Measurements from ENCODE around the gene KLHDC7B. TPM values are rescaled to one million over a fixed set of nuclear protein-coding genes. Genes with fewer than 3 reads are reported as not detected.

The KLHDC7B gene
- total RNA-seq, 1 donor from 2014 or later, result not detected

DNA sequence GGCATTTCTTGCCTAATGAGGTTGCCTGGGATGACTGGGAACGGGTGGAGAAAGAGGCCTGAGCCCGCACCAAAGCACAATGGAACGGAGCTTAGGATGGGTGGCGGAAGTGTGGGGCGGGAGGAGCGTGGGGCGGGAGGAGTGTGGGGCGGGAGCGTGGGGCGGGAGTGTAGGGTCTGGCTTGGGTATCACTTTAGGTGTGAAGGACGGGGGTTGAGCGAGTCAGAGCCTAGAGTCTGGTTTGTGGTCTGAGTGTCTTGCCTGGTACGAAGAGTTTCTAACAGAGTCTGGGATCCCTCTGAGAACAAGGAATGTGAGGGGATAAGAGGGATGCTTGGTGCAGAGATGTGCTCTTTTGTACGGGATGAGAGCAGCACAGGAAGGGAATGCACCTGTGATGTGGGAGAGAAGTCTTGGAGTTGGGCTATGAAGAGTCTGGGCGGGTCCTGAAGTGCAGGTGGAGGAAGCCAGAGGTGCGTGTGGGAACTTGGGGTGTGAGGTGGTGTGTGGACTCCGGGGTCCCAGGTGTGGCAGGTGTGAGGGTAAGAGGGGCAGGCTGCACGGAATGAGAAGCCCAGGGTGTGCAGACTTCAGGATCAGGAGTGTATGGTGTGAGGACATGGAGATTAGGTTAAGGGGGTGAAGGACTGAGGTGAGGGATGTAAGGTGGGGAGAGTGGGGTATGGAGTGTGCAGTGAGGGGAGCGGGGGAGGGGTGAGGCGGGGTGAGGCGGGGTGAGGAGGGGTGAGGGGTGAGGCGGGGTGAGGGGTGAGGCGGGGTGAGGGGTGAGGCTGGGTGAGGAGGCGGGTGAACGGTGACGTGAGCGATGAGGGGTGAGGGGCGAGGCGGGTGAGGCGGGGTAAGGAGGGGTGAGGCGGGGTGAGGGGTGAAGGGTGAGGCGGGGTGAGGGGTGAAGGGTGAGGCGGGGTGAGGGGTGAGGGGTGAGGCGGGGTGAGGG is 16.0 kb downstream of the KLHDC7B start:
- no peak for TF ChIP-seq CTCF (conservative IDR thresholded peaks at IDR 0.05)
- no peak for DNase-seq (ENCODE audit: extremely low spot score, unreplicated experiment)
- H3K4me3 Mint-ChIP-seq, result peak overlapping the region; percentile 73
- peaks cover 30% of the 10 kb centered on the region for H3K27me3 Mint-ChIP-seq
- H3K36me3 Mint-ChIP-seq, result no peaks in the 10 kb centered on the region
- H3K4me1 Mint-ChIP-seq (ENCODE audit: unreplicated experiment), result peaks cover 12% of the 10 kb centered on the region
- H3K27ac Mint-ChIP-seq, result no peak overlapping the region
- no peaks in the 10 kb centered on the region for H3K9me3 Mint-ChIP-seq

DNA sequence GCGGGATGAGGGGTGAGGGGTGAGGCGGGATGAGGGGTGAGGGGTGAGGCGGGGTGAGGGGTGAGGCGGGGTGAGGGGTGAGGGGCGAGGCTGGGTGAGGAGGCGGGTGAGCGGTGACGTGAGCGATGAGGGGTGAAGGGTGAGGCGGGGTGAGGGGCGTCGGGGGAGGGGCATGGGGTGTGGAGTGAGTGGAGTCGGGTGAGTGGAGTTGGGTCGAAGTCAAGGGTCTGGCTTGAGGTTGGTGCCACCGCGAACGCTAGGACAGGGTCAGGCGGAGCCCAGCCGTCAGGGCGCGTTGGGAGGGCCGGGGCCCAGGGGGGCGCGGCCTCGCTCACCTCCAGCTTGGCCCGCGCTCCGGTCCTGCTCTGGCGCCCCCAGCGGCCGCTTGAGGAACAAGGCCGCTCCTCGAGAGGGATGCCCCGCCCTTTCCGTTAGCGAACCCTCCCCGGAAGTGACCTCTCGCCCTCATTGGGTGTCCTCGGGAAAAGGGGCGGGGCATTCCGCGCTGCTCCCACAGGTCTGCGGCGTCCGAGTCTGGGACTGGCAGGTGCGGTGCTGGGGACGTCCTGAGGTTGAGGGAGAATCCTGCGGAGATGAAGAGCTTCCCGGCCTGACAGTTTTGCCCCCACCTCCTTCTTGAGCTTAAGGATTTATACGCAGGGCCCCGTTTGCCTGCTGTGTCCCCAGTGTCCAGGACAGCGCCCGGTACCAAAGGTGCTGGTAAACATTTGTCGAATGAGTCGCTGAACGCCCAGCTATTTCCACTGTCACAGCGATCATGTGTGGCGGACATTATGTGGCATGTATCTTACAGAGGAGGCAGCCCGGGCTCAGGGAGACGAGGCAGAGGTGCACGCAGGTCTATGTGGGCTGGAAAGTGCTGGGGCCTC is 17.1 kb downstream of the KLHDC7B start, which contains the start of gene SYCE3:
Gene SYCE3 (minus strand): TSS at position 397 of the 890 bp plus-strand sequence. CDS start 6,514 bp downstream, outside the sequence.
- no peaks in the 10 kb centered on the region for H3K36me3 Mint-ChIP-seq
- peak; percentile 99 for TF ChIP-seq CTCF (conservative IDR thresholded peaks at IDR 0.05)
- peak within 1 kb of the TSS; percentile 97 for H3K4me3 Mint-ChIP-seq
- H3K27ac Mint-ChIP-seq, result peak within 1 kb of the TSS; percentile 87
- no peaks in the 10 kb centered on the region for H3K9me3 Mint-ChIP-seq
- peaks cover 12% of the 10 kb centered on the region for H3K4me1 Mint-ChIP-seq (ENCODE audit: unreplicated experiment)
- DNase-seq (ENCODE audit: extremely low spot score, unreplicated experiment), result peak; percentile 98
- H3K27me3 Mint-ChIP-seq, result peaks cover 28% of the 10 kb centered on the region

DNA sequence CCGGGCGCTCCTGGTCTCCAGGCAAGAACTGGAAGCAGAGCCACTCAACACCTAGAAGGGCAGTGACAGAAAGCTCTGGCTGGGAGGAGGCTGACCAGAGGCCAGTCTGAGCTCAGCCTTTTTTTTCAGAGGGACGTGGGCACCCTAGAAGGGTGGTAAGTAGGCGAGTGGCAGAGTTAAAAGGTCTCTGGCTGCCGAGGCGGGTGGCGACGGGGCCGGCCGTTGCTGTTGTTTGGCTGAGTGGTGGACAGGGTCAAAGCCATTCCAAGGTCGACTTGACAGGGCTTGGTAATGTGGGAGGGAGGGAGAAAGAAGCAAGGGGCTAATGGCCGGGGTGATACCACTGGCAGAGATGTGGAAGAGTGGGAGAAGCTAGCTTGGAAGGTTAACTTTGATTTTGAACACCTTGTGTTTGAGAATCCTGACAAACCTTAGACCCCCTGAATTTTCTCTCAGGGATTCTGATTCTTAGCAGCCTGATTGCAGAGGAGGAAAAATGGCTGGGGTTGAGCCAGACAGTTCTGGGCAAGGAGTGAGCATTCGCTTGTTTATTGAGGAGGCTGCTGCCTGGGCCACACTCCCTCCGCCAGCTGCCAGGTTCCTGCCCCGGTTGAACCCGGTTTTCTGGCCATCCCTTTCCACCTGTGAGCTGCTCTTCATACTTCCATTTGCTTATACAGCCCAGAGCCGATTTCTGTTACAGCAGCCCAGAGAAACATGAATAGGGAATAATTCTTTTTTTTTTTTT is 17.9 kb downstream of the KLHDC7B start:
- Mint-ChIP-seq H3K4me3 (peak overlapping the region; percentile 97), H3K4me1 (ENCODE audit: unreplicated experiment) (peaks cover 12% of the 10 kb centered on the region), H3K36me3 (no peaks in the 10 kb centered on the region), H3K27ac (peak overlapping the region; percentile 87), H3K9me3 (no peaks in the 10 kb centered on the region), H3K27me3 (peaks cover 24% of the 10 kb centered on the region)
- DNase-seq (ENCODE audit: extremely low spot score, unreplicated experiment), result no peak
- TF ChIP-seq CTCF (conservative IDR thresholded peaks at IDR 0.05), result no peak

- Mint-ChIP-seq H3K4me3 (peak overlapping the region; percentile 44), H3K27ac (no peak overlapping the region), H3K36me3 (peaks cover under 1% of the 10 kb centered on the region), H3K4me1 (ENCODE audit: unreplicated experiment) (peaks cover 12% of the 10 kb centered on the region), H3K27me3 (peaks cover 17% of the 10 kb centered on the region), H3K9me3 (no peaks in the 10 kb centered on the region)
- DNase-seq (ENCODE audit: extremely low spot score, unreplicated experiment), result no peak
- TF ChIP-seq CTCF (conservative IDR thresholded peaks at IDR 0.05), result no peak
Observed at GRCh38 chr22:50564289-50564688, 18.6 kb downstream of the KLHDC7B start.

DNA sequence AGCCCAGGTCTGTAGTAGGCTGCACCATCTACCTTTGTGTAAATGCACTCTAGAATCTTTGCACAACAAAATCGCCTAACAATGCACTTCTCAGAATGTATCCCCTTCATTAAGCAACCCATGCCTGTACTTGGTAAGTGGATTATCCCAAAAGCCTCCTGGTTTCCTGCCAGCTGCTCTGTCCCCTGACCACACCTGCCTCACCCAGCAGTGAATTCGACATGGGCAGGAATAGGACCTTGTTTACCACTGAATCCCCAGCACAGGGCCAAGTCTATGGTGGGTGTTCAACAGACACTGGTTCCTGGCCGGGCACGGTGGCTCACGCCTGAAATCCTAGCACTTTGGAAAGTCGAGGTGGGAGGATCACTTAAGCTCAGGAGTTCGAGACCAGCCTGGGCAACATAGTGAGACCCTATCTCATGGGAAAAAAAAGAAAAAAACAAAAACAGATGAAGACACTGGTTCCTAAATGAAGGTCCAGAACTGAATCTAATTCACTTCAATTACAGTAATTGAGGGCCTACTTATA is 22.1 kb downstream of the KLHDC7B start:
- Mint-ChIP-seq H3K27me3 (no peaks in the 10 kb centered on the region), H3K27ac (no peak overlapping the region), H3K4me3 (no peak overlapping the region), H3K36me3 (peaks cover 3% of the 10 kb centered on the region), H3K9me3 (no peaks in the 10 kb centered on the region), H3K4me1 (ENCODE audit: unreplicated experiment) (peaks cover 11% of the 10 kb centered on the region)
- no peak for DNase-seq (ENCODE audit: extremely low spot score, unreplicated experiment)
- TF ChIP-seq CTCF (conservative IDR thresholded peaks at IDR 0.05), result no peak

Data from type B pancreatic cell (in vitro differentiated cells).